Measurements from ENCODE around the gene LRRC23.

GRCh38 chr12:6962285-6963015 lies 57.8 kb downstream of the LRRC23 start:
- TF ChIP-seq POLR2A (IDR thresholded peaks at IDR 0.05; ENCODE audit: low read depth, low read length) (no peak), MXI1 (IDR thresholded peaks at IDR 0.05; ENCODE audit: borderline replicate concordance, low read depth, low read length) (no peak), CHD1 (IDR thresholded peaks at IDR 0.05; ENCODE audit: low read depth, low read length) (no peak), CTCF (conservative IDR thresholded peaks at IDR 0.05; ENCODE audit: low read depth, low read length) (no peak), CEBPB (IDR thresholded peaks at IDR 0.05; ENCODE audit: low read depth, low read length) (peak; percentile 65), MAFK (IDR thresholded peaks at IDR 0.05; ENCODE audit: low read depth, low read length) (no peak), ELK1 (IDR thresholded peaks at IDR 0.05; ENCODE audit: borderline replicate concordance, low read depth, low read length) (no peak), SMC3 (IDR thresholded peaks at IDR 0.05; ENCODE audit: low read depth, low read length) (no peak), FOS (IDR thresholded peaks at IDR 0.05; ENCODE audit: low read depth, low read length) (no peak)
